Fibroblast of skin of right biceps (primary cell): ENCODE results near the gene TAS2R31.

ENCODE experiments used
- DNase-seq: peaks from one replicate; pipeline ENCODE4 v3.0.0-alpha.2; 2013

TAS2R31 gene

DNA sequence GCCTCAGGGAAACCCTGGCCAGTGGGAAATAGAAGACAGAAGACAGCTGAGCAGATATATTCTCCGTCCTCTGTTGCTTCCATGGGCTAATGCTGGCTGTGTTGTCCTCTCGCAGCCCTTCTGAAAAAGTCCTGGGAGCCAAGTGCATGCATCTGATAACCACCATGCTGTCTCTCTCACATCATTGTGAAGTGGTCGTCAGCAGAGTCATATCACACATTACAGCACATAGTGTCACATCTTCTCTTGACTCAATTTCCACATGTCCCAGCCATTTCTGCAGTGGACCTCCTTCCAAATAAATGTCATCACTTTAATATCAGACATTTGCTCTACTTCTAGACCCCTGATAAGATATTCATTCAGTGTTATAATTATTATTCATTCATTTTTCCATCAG is 36.9 kb downstream of the TAS2R31 start:
- no peak for DNase-seq

DNA sequence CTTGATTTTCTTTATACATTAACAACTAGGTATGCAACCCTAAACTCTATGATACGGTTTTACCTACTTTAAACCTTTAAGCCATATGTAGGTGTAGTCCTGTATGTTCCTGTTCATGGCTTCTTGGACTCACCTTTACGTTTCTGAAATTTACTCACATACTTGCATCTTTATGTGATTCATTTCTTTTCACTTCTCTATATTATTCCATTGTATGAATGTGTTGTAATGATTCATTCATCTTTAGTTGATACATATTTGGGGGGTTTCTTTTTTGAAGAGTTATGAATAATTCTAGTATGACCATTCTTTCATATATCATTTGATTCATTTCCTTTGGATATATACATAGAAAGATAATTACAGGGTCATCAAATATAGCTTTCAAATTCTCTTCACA is 42.1 kb downstream of the TAS2R31 start:
- no peak for DNase-seq

DNA sequence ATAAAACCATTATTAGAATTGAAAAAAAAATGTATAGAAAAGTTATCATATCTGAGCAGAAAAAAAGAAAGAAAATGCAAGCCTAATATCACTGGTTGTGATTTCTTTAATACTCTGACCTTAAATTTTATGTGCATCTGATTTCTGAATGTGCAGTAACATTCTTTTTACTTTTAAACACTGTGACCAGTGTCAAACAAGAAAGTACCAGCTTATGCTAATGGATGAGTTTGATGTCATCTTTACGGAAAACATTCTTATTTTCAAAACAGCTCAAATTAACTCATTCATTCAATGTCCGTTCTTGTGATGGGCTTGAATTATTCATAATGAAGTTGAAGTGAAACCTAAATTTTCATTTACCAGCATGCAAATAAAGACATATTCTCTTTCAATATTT is 44.4 kb downstream of the TAS2R31 start, which contains the start of gene TAS2R50:
TSS of gene TAS2R50 (minus strand) at position 101 of the 400 bp plus-strand sequence. CDS start at position 49, 52 bp downstream.
- no peak for DNase-seq

DNA sequence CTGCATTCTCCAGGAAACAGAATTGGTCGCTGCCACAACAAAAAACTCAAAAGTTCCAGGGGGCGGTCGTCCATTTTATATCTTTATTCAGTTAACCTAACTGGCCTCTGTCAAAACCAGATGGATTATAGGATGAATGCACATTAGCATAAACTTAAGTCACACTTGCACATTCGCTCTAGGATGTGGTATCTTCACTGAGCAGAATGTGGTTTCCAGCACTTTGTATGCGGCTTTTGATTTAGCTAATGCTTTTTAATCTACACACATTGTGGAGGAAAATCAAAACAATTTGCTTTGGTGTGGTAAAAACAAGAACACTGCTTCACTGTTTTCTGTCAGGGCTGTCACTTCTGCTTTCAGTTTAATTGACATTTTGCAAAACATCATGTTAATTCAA is 49.0 kb downstream of the TAS2R31 start:
- no peak for DNase-seq
